NCI-H1694 treated with DMSO at 0.1 percent for 48 hours (cell line): Measurements from ENCODE around the gene TMTC1.

ENCODE experiments used
- DNase-seq: peaks from one replicate; lab custom pipeline; 2025; lab: John Stamatoyannopoulos, UW

TMTC1 gene

DNA sequence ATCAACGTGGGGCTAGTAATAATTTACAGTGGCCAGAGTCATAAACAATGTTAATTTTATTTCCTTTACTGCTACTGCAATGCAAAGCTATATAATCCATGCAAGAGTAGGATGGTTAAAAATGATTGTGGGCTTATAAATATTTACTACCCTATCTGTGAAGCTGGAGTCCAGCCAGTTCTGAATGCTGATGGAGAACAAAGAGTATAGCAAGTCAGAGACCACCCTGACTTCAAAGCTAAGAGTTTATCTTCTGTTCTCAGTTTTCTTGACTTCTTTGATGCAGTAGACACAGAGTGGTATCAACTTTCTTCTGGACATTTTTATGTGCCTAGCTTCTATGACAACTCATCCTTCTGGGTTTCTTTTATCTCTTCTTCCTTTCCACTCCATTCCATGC is 252.3 kb downstream of the TMTC1 start:
- no peak for DNase-seq

- no peak for DNase-seq
Measured at GRCh38 chr12:29530436-29530835, 253.3 kb downstream of the TMTC1 start.

DNA sequence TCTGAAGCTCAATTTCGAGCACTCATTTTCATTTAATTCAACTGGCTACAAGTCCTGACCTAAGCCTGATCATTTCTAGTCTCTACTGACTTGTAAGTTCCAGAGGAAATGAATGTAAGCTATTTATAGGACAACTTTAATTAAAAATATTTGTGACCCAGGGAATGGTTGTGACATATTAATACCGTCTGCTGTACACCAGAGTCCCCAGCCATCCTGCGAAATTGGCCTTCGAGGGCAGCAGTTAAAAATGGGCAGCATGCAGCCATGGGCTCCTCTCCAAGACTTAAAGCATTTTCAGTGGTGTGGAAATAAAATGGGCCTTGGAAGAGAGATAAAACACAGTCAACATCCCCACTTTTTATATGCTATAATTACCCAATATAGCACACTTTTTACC is 255.6 kb downstream of the TMTC1 start:
- DNase-seq = no peak

DNA sequence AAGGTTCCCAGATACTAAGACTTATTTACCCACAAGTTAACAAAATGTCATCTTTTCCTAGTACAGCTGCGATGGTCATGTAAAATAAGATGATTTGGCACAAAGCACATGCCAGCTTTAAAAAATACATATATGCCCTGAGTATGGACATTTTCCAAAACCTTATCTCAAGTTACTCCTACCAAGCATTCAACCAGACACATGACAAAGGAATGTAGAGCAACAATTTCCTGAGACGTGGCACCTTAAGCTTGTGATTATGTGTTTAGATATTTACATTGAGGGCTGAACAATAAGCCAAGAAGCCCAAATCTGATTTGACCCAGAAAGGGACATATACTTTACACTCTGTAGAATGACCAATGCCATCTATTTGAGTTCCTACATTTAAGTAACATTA is 261.8 kb downstream of the TMTC1 start:
- DNase-seq = no peak

- DNase-seq = peak; percentile 62
Measured at GRCh38 chr12:29519585-29520182, 264.1 kb downstream of the TMTC1 start.

DNA sequence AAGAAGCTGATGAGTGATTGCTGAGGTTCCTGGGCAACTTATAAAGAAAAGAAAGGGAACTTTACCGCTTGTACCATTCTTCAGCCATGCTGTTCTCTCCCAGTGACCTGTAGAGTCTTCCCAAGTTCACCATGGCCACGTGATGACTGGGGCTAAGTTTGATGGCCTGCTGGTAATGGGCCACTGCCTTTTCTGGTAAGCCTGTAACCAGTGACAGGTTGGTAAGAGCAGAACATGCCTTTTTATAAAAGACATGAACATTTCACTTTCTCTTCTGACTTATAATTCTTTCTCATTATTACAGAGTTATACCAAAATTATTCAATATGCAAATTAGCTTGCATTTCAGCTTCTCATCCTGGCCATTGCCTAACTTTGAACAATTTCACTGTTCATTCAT is 265.3 kb downstream of the TMTC1 start:
- no peak for DNase-seq

GRCh38 chr12:29517264-29517663 is 266.5 kb downstream of the TMTC1 start:
- no peak for DNase-seq

- no peak for DNase-seq
Measured at GRCh38 chr12:29516431-29516875, 267.3 kb downstream of the TMTC1 start.

DNA sequence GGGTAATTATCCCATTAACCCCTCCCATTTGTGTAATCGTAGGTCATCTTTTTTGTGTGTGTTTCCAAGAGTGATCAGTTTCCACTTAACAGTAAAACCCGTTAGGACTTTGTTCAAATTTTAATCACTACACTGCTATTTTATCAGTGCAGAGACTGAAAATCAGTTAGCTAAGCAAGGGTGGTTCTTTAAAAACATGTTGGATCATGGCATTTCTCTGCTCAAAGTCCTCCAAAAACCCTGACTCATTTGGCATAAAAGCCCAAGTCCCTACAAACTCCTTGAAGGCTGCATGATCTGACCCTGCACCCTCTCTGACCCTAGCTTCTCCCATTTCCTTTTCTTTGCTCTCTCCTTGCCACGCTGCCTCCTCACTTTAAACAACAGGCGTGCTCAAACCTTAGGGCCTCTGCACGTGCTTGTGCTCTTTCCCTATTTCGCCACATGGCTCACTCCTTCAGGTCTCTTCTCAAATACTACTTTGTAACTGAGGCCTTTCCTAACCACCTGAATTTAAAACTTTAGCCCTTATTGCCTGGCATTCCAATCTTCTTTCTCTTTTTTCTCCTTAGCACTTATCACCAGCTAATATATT is 273.1 kb downstream of the TMTC1 start:
- DNase-seq = no peak

DNA sequence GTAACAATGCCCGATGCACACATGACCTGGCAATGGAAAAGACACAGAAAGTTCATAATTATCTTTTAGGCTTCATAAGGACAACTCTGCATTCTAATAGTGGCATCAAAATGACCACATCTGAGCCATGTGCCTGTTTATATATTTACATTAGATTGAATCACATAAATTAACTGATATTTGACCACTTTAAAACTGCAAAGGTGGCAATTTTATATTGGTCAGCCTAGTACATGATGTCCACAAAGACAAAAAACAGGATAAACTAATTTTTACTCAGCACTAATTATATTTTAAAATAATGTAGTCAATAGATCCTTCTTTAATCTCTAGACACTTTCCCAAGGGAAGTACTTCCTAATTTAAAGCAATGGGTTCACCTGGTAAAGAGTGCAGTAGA is 274.2 kb downstream of the TMTC1 start:
- no peak for DNase-seq

- no peak for DNase-seq
Measured at GRCh38 chr12:29508949-29509348, 274.8 kb downstream of the TMTC1 start.

DNA sequence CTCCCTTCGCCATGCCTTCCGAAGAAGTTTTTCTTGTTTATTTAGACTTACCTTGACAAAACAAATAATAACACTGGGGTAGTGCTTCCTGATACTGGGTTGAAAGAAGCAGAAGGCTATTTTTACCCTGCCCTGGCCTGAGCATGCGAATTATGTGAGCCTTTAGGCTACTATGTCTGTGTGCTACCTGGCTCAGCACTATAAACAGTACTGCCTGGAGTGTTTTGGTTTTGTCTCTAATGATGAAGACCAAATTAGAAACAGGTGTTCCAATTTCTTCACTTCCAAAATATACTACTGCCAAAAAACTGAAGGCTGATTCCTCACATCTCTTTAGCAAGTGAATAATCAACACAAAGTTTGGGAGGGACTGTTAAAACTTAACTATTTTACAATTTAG is 278.6 kb downstream of the TMTC1 start:
- DNase-seq = no peak

GRCh38 chr12:29503283-29503682 is 280.5 kb downstream of the TMTC1 start:
- no peak for DNase-seq

- DNase-seq = no peak
Measured at GRCh38 chr12:29499235-29499634, 284.5 kb downstream of the TMTC1 start.

DNA sequence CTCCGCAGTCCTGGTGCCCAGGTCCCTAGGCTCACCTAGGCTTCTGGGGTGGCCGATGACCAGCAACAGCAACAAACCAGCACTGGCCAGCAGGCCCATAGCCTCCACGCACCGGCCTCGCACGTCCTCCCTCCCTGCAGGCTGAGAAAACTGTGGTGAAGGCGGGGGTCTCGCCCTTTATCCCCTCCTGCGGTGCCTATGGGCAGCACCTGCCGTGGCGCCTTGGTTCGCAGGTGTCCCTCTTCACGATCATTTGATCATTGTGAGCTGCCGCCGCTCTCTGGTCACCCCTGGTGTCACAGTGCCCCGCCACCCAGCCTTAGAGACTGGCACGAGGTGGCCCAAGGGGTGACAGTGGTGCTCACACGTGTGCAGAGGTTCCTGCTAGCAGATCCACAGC is 286.2 kb downstream of the TMTC1 start, which contains the start of gene OVCH1:
Gene OVCH1 (minus strand): TSS at position 99 of the 400 bp plus-strand sequence. CDS start 0 bp downstream, at position 99.
- DNase-seq = no peak

DNA sequence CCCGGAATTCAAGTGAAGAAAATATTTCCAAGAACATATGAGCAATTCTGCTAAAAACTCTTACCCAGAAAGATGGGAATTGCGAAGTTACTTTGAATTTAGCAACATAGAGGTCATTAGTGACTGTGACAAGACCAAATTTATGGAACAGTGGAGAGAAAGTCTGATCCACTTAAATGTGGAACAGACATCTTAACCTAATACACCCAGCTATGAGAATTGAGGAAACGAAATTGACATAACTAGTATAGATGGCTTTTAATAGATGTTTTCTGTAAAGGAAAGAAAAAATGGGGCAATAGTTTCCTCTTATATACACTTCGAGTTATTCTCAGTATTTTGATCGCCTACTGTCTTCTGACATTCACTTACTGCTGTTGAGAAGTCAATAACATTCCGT is 290.9 kb downstream of the TMTC1 start:
- no peak for DNase-seq

DNA sequence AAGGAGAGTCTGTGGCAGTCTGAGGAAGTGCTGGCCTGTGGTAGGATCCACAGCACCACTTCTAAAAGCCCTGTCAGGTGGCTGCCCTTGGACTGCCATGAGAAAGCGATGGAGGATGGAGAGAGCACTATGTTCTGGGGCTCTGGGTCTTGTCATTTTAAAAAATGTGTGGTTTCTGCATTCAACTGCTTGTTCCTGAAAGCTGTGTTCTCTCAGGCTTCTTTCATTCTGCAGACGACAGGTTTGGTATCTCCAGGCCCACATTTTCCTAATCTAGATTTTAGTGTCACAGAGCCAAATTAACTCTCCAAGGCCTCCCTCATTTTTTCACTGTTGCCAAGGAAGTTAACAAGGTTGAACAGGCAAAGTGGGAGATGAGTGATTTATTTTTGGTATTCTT is 296.8 kb downstream of the TMTC1 start:
- no peak for DNase-seq

DNA sequence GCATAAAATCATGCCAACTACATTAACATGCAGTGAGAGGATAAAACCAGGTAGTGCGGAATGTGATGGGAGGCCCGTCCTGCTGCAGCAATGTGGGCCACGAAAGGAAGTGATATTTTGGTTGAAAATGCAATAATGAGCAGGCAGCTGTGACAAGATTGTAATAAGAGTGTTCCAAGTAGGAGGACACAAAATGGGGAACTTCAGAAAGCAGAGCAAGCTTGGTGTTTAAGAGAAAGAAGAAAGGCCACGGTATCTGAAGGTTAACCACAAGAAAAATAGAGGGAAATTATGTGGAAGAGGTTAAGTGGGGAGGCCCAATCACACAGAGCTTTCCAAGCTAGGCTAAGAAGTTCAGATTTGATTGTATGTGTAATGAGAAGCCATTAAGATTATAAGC is 320.5 kb downstream of the TMTC1 start:
- no peak for DNase-seq

DNA sequence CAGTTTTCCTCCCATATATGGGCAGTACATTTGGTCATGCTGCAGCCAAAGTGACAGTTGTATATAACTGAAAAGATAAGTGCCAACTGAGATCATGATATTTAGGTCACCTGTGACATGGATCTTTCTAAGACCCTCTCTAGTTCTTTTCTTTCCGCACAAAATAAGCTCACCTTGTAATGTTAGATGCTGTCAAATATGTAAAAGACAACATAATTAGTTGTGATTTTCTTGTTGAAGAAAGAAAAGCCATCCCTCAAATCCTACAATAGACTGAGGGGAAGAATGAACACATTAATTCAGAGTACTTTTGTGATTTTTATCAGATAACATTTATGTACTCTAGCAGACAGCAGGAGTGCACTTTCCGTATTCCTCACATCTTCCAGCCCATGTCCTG is 323.7 kb downstream of the TMTC1 start:
- DNase-seq = no peak

GRCh38 chr12:29455087-29455486 is 328.7 kb downstream of the TMTC1 start:
- no peak for DNase-seq

DNA sequence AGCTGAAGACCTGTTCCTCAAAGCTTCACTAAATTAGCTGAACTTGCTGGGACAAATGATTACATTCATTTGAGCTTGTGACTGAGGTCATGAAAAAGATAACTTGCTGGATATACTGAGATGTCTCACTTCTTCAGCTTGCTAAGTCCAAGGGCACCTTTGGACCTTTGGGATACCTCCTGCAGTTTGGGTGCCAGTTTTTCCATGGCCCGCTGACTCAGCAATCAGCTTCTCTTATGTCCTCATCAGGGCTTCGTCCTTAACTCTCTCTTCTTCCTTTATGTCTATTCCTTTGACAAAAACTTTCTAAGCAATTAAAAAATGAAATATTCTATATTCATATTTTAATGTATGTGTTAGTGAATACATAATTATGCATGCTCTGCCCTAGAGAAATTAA is 331.9 kb downstream of the TMTC1 start:
- DNase-seq = no peak
